ENCODE data around the gene CDA.
A peak's percentile ranks its signal among the peaks of the same experiment; 100 is the strongest.

CDA gene

GRCh38 chr1:20588634-20589225 lies at the start of gene CDA:
TSS of gene CDA (plus strand) at chr1:20589097. CDS start at chr1:20589130, 33 bp downstream.
- no peak for DNase-seq

GRCh38 chr1:20540281-20540680 lies 48.6 kb upstream of the CDA start:
- no peak for DNase-seq

GRCh38 chr1:20546637-20547036 lies 42.3 kb upstream of the CDA start:
- DNase-seq, result no peak

- no peak for DNase-seq
Measured at GRCh38 chr1:20551161-20551560, 37.7 kb upstream of the CDA start.

- DNase-seq, result no peak
Measured at GRCh38 chr1:20551945-20552727, 36.8 kb upstream of the CDA start, which contains the start of gene FAM43B. TSS of gene FAM43B (plus strand) at chr1:20552573. CDS start at chr1:20552974, 401 bp downstream.

GRCh38 chr1:20552728-20553445 lies 36.0 kb upstream of the CDA start:
- DNase-seq, result no peak

- DNase-seq, result no peak
Measured at GRCh38 chr1:20555025-20555757, 33.7 kb upstream of the CDA start.

GRCh38 chr1:20555758-20556120 lies 33.2 kb upstream of the CDA start:
- DNase-seq, result no peak

GRCh38 chr1:20558191-20558590 lies 30.7 kb upstream of the CDA start:
- DNase-seq, result no peak

- no peak for DNase-seq
Measured at GRCh38 chr1:20560966-20561365, 27.9 kb upstream of the CDA start.

GRCh38 chr1:20565234-20565633 lies 23.7 kb upstream of the CDA start:
- no peak for DNase-seq

- no peak for DNase-seq
Measured at GRCh38 chr1:20569523-20570098, 19.3 kb upstream of the CDA start.

- no peak for DNase-seq
Measured at GRCh38 chr1:20571427-20571826, 17.5 kb upstream of the CDA start.

GRCh38 chr1:20573987-20574386 lies 14.9 kb upstream of the CDA start:
- DNase-seq, result no peak

GRCh38 chr1:20574686-20575540 lies 14.0 kb upstream of the CDA start:
- peak in 3 of 4 experiments; percentile 2 to 48 (median 20) for DNase-seq

GRCh38 chr1:20575541-20576336 lies 13.2 kb upstream of the CDA start:
- DNase-seq, result no peak

GRCh38 chr1:20578062-20578461 lies 10.8 kb upstream of the CDA start:
- DNase-seq, result no peak

- DNase-seq, result no peak
Measured at GRCh38 chr1:20578721-20579395, 10.0 kb upstream of the CDA start.

- no peak for DNase-seq
Measured at GRCh38 chr1:20584890-20585289, 4.0 kb upstream of the CDA start.

- DNase-seq, result no peak
Measured at GRCh38 chr1:20586953-20587660, 1.8 kb upstream of the CDA start.
